ENCODE measurements around the gene ANO10. TPM values are rescaled to one million over a fixed set of nuclear protein-coding genes. Genes with fewer than 3 reads are reported as not detected.

ANO10 gene
- total RNA-seq, 1 donor from 2014 or later: 45.4 TPM

GRCh38 chr3:43445820-43446219 is 176.0 kb downstream of the ANO10 start:
- Mint-ChIP-seq H3K27ac (ENCODE audit: unreplicated experiment) (no peak overlapping the region), H3K9me3 (ENCODE audit: unreplicated experiment) (no peaks in the 10 kb centered on the region), H3K36me3 (ENCODE audit: low read depth, unreplicated experiment) (no peaks in the 10 kb centered on the region), H3K27me3 (ENCODE audit: low read depth, unreplicated experiment) (no peaks in the 10 kb centered on the region), H3K4me3 (ENCODE audit: unreplicated experiment) (no peak overlapping the region), H3K4me1 (ENCODE audit: low read depth, unreplicated experiment) (peaks cover 3% of the 10 kb centered on the region)
- DNase-seq (ENCODE audit: low read depth) (no peak), FAIRE-seq (no peak)
- Histone ChIP-seq H3K36me3 (ENCODE audit: insufficient read depth, low read length) (no peaks in the 10 kb centered on the region), H3K27me3 (ENCODE audit: insufficient read depth, low read length) (no peaks in the 10 kb centered on the region), H3K27ac (ENCODE audit: low read depth, low read length) (no peak overlapping the region), H2AFZ (ENCODE audit: low read depth, low read length) (no peak overlapping the region), H4K20me1 (ENCODE audit: insufficient read depth, low read length) (no peaks in the 10 kb centered on the region), H3K79me2 (ENCODE audit: insufficient read depth, low read length) (no peaks in the 10 kb centered on the region), H3K4me2 (ENCODE audit: low read length) (no peak overlapping the region), H3K9ac (ENCODE audit: low read length) (no peak overlapping the region), H3K4me1 (ENCODE audit: insufficient read depth, low read length) (no peaks in the 10 kb centered on the region), H3K9me3 (ENCODE audit: insufficient read depth, low read depth, low read length) (no peaks in the 10 kb centered on the region), H3K4me3 (ENCODE audit: insufficient read depth, low read depth, low read length) (no peak overlapping the region)
- no peak for TF ChIP-seq CTCF (IDR thresholded peaks at IDR 0.05; ENCODE audit: insufficient read depth, low read depth, low read length)
- TF ChIP-seq EZH2 (IDR thresholded peaks at IDR 0.05; ENCODE audit: insufficient read depth, low read length): no peak

- H3K27ac ChIP-seq (ENCODE audit: low read depth, low read length): no peak overlapping the region
- Mint-ChIP-seq H3K4me1 (ENCODE audit: low read depth, unreplicated experiment) (peaks cover 3% of the 10 kb centered on the region), H3K36me3 (ENCODE audit: low read depth, unreplicated experiment) (no peaks in the 10 kb centered on the region), H3K4me3 (ENCODE audit: unreplicated experiment) (no peak overlapping the region), H3K9me3 (ENCODE audit: unreplicated experiment) (no peaks in the 10 kb centered on the region), H3K27me3 (ENCODE audit: low read depth, unreplicated experiment) (no peaks in the 10 kb centered on the region), H3K27ac (ENCODE audit: unreplicated experiment) (no peak overlapping the region)
- H3K4me1 ChIP-seq (ENCODE audit: insufficient read depth, low read length): no peaks in the 10 kb centered on the region
- FAIRE-seq (no peak), DNase-seq (ENCODE audit: low read depth) (no peak)
- no peaks in the 10 kb centered on the region for H3K9me3 ChIP-seq (ENCODE audit: insufficient read depth, low read depth, low read length)
- H2AFZ ChIP-seq (ENCODE audit: low read depth, low read length): no peak overlapping the region
- no peak overlapping the region for H3K4me2 ChIP-seq (ENCODE audit: low read length)
- H3K36me3 ChIP-seq (ENCODE audit: insufficient read depth, low read length): no peaks in the 10 kb centered on the region
- H3K79me2 ChIP-seq (ENCODE audit: insufficient read depth, low read length): no peaks in the 10 kb centered on the region
- no peak overlapping the region for H3K4me3 ChIP-seq (ENCODE audit: insufficient read depth, low read depth, low read length)
- H3K27me3 ChIP-seq (ENCODE audit: insufficient read depth, low read length): no peaks in the 10 kb centered on the region
- no peak overlapping the region for H3K9ac ChIP-seq (ENCODE audit: low read length)
- no peak for TF ChIP-seq CTCF (IDR thresholded peaks at IDR 0.05; ENCODE audit: insufficient read depth, low read depth, low read length)
- no peak for TF ChIP-seq EZH2 (IDR thresholded peaks at IDR 0.05; ENCODE audit: insufficient read depth, low read length)
- H4K20me1 ChIP-seq (ENCODE audit: insufficient read depth, low read length): no peaks in the 10 kb centered on the region
Measured at GRCh38 chr3:43442872-43443395, 178.9 kb downstream of the ANO10 start.

DNA sequence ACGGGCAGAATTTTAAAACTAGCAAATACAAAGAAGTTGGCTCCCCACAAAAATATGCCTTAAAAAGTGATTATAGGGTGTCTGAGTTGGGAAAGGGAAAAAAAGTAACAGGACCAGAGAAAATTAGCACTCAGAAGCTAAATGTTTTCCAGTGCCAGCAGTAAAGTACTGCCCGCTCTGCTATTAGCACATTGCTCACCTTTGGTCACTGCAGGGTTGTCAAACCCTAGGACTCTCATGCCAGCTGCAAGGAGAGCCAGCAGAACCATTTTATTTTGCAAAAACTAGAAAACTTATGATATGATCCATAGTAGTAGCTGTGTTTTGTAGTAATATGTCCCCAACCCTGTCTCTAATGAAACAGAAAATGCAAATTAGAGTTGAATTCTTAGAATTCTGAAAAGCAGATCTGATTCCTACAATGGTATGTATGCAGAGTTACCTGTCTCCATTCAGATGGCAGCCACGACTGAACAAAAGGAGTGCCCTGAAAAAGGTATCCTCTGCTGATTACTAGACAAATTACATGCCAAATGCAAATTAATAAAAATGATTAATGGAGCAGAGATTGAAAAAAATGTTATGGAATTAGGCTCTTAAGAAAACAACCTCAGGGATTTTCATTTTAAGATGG is 185.2 kb downstream of the ANO10 start:
- Histone ChIP-seq H3K4me1 (ENCODE audit: insufficient read depth, low read length) (no peaks in the 10 kb centered on the region), H3K36me3 (ENCODE audit: insufficient read depth, low read length) (peaks cover 3% of the 10 kb centered on the region), H2AFZ (ENCODE audit: low read depth, low read length) (no peak overlapping the region), H3K9ac (ENCODE audit: low read length) (no peak overlapping the region), H3K79me2 (ENCODE audit: insufficient read depth, low read length) (no peaks in the 10 kb centered on the region), H4K20me1 (ENCODE audit: insufficient read depth, low read length) (no peaks in the 10 kb centered on the region), H3K27ac (ENCODE audit: low read depth, low read length) (no peak overlapping the region), H3K4me3 (ENCODE audit: insufficient read depth, low read depth, low read length) (no peak overlapping the region), H3K4me2 (ENCODE audit: low read length) (no peak overlapping the region), H3K9me3 (ENCODE audit: insufficient read depth, low read depth, low read length) (no peaks in the 10 kb centered on the region), H3K27me3 (ENCODE audit: insufficient read depth, low read length) (no peaks in the 10 kb centered on the region)
- H3K4me1 Mint-ChIP-seq (ENCODE audit: low read depth, unreplicated experiment): no peaks in the 10 kb centered on the region
- TF ChIP-seq CTCF (IDR thresholded peaks at IDR 0.05; ENCODE audit: insufficient read depth, low read depth, low read length) (no peak), EZH2 (IDR thresholded peaks at IDR 0.05; ENCODE audit: insufficient read depth, low read length) (no peak)
- H3K27me3 Mint-ChIP-seq (ENCODE audit: low read depth, unreplicated experiment): no peaks in the 10 kb centered on the region
- FAIRE-seq (no peak), DNase-seq (ENCODE audit: low read depth) (no peak)
- H3K36me3 Mint-ChIP-seq (ENCODE audit: low read depth, unreplicated experiment): peaks cover 2% of the 10 kb centered on the region
- no peak overlapping the region for H3K4me3 Mint-ChIP-seq (ENCODE audit: unreplicated experiment)
- no peak overlapping the region for H3K27ac Mint-ChIP-seq (ENCODE audit: unreplicated experiment)
- H3K9me3 Mint-ChIP-seq (ENCODE audit: unreplicated experiment): no peaks in the 10 kb centered on the region
